ENCODE data around the gene NTRK3.

DNA sequence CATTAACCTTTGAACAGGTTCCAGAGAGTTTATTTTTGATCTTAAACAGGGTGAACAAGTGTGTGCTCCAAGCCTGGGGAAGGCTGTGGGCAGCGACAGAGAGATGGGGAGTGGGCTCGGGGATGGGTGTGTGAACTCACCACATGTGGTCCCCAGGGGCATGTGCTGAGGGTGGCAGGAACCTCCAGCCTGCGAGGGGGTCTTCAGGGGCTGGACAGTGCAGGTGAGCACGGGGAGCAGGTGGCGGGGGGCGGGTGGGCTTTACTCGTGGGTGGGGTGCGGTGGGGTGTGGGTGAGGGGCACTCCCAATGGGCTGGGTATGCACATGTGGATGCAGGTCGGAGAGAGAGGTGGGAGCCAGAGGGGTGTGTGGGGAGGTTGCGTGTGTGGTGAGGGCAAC lies 9.6 kb upstream of the NTRK3 start:
- TF ChIP-seq, protein P1, sequence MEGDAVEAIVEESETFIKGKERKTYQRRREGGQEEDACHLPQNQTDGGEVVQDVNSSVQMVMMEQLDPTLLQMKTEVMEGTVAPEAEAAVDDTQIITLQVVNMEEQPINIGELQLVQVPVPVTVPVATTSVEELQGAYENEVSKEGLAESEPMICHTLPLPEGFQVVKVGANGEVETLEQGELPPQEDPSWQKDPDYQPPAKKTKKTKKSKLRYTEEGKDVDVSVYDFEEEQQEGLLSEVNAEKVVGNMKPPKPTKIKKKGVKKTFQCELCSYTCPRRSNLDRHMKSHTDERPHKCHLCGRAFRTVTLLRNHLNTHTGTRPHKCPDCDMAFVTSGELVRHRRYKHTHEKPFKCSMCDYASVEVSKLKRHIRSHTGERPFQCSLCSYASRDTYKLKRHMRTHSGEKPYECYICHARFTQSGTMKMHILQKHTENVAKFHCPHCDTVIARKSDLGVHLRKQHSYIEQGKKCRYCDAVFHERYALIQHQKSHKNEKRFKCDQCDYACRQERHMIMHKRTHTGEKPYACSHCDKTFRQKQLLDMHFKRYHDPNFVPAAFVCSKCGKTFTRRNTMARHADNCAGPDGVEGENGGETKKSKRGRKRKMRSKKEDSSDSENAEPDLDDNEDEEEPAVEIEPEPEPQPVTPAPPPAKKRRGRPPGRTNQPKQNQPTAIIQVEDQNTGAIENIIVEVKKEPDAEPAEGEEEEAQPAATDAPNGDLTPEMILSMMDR (IDR thresholded peaks at IDR 0.05; ENCODE audit: low read depth, low read length, poor library complexity, severe bottlenecking), result no peak
- TF ChIP-seq EZH2phosphoT487 (IDR thresholded peaks at IDR 0.05; ENCODE audit: borderline replicate concordance, low read length), result no peak
